HepG2 (cell line): Measurements from ENCODE around the gene CHCHD3. TPM values are rescaled to one million over a fixed set of nuclear protein-coding genes. Genes with fewer than 3 reads are reported as not detected.
"Not testable (repeated sequence)": the region's sequence is repeated elsewhere in the genome, so short reads cannot be mapped to it uniquely, and the experiment has no call there.

Experiments used
- ATAC-seq: fragments of 200-7000 bp; cut with Tn5 transposase; 3 replicates; pipeline ENCODE4 v1.9.1; 2020; ENCODE audit warnings: mild to moderate bottlenecking, moderate library complexity
- BruUV-seq: library from RNA; stranded (reverse); fragments of 400-500 nt; replicated peaks from 2 replicates; lab custom pipeline; 2021; lab: Mats Ljungman, UMichigan
- CTCF ChIA-PET: fragments of 300-600 bp; formaldehyde crosslinking; extraction: SDS; loops from one replicate; lab custom pipeline; 2021; ENCODE audit warnings: low total read pairs, inconsistent platforms, low intra/inter-chr PET ratio; lab: Yijun Ruan, JAX
- POLR2A ChIA-PET: fragments of 350-600 bp; sonication (Branson Sonifier 250); formaldehyde crosslinking; loops from one replicate; lab custom pipeline; 2020; ENCODE audit warnings: antibody characterized with exemption, inconsistent platforms; lab: Yijun Ruan, JAX
- DNase-seq: peaks from one replicate; pipeline ENCODE4 v3.0.0-alpha.2; 2015; ENCODE audit warnings: low spot score
- FAIRE-seq: peaks from 3 replicates; lab custom pipeline; 2011; peaks lifted over from hg19 to GRCh38; lab: Jason Lieb, UNC
- H2AFZ ChIP-seq: one replicate; pipeline ENCODE4 v1.6.1; 2011; ENCODE audit warnings: low read length, inconsistent platforms
- H3K27ac ChIP-seq: fragments of 300-600 bp; 3 replicates; pipeline ENCODE4 v1.8.0; 2011; ENCODE audit warnings: mixed run types, mild to moderate bottlenecking, mixed read lengths, low read length, inconsistent platforms; ENCODE audit not compliant: insufficient read depth; ENCODE audit errors: extremely low read length
- H3K27me3 ChIP-seq, 2 experiments: fragments of 200-600 bp in 1 of 2; 2 replicates in 1 of 2; 3 replicates in 1 of 2; pipeline versions ENCODE4 v1.6.0 to v1.8.0; 2011; ENCODE audit warnings: low read length in 2 of 2, mild to moderate bottlenecking in 2 of 2, moderate library complexity in 2 of 2, inconsistent platforms in 1 of 2; ENCODE audit not compliant: insufficient read depth in 2 of 2, control insufficient read depth in 1 of 2
- H3K36me3 ChIP-seq, 2 experiments: fragments of 200-600 bp in 1 of 2; replicated peaks in 1 of 2; 2 replicates in 1 of 2; 3 replicates in 1 of 2; pipeline versions ENCODE4 v1.5.1 to v1.8.0; 2011; ENCODE audit warnings: low read length in 2 of 2, inconsistent platforms in 1 of 2; ENCODE audit not compliant: insufficient read depth in 2 of 2, control insufficient read depth in 1 of 2
- H3K4me1 ChIP-seq: 2 replicates; pipeline ENCODE4 v1.5.1; 2012; ENCODE audit warnings: low read length, inconsistent platforms; ENCODE audit not compliant: insufficient read depth
- H3K4me2 ChIP-seq: 2 replicates; pipeline ENCODE4 v1.6.0; 2011; ENCODE audit warnings: low read depth, low read length, inconsistent platforms
- H3K4me3 ChIP-seq, 3 experiments: fragments of 200-600 bp in 1 of 3; sonication (generic), shearing (Covaris generic) in 1 of 3; replicated peaks in 1 of 3; 2 replicates each; pipeline ENCODE4 v1.5.1; 2011 to 2016; ENCODE audit warnings: low read length in 3 of 3, inconsistent platforms in 2 of 3, low read depth in 2 of 3, mild to moderate bottlenecking in 2 of 3, control low read depth in 1 of 3, mixed read lengths in 1 of 3; ENCODE audit not compliant: insufficient read depth in 1 of 3
- H3K79me2 ChIP-seq: one replicate; pipeline ENCODE4 v1.6.1; 2011; ENCODE audit warnings: low read length, inconsistent platforms; ENCODE audit not compliant: insufficient read depth
- H3K9ac ChIP-seq: 2 replicates; pipeline ENCODE4 v1.6.0; 2011; ENCODE audit warnings: mild to moderate bottlenecking, low read depth, low read length, inconsistent platforms; ENCODE audit not compliant: insufficient read depth
- H3K9me3 ChIP-seq: 2 replicates; pipeline ENCODE4 v1.5.1; 2012; ENCODE audit warnings: mild to moderate bottlenecking, low read length
- H4K20me1 ChIP-seq: 2 replicates; pipeline ENCODE4 v1.6.0; 2011; ENCODE audit warnings: inconsistent platforms, mild to moderate bottlenecking, low read length, moderate library complexity; ENCODE audit not compliant: insufficient read depth
- CCAR2 ChIP-seq: fragments of 200-400 bp; formaldehyde crosslinking; optimal IDR thresholded peaks from 2 replicates; pipeline ENCODE3; 2018; ENCODE audit warnings: low read depth, mild to moderate bottlenecking, low read length, moderate library complexity
- NONO ChIP-seq, 2 experiments: fragments of 450-650 bp in 1 of 2; sonication (generic) in 1 of 2; formaldehyde crosslinking in 1 of 2; IDR thresholded peaks in 1 of 2; conservative IDR thresholded peaks in 1 of 2; 2 replicates each; pipeline versions ENCODE4 v1.6.1 to v1.8.0; 2017 to 2022; ENCODE audit warnings: mild to moderate bottlenecking in 1 of 2, missing genetic modification reagents in 1 of 2, moderate library complexity in 1 of 2
- SALL1 ChIP-seq: sonication (generic); formaldehyde crosslinking; IDR thresholded peaks from 2 replicates; pipeline ENCODE4 v1.8.0; 2022; ENCODE audit warnings: mild to moderate bottlenecking, missing genetic modification reagents
- SMARCC2 ChIP-seq: fragments of 450-650 bp; IDR thresholded peaks from 2 replicates; pipeline ENCODE4 v1.6.1; 2017; ENCODE audit warnings: antibody characterized with exemption, mild to moderate bottlenecking
- SPEN ChIP-seq: sonication (generic); formaldehyde crosslinking; IDR thresholded peaks from 2 replicates; pipeline ENCODE4 v1.5.1; 2020; ENCODE audit warnings: low read depth, mild to moderate bottlenecking, missing genetic modification reagents
- TBX2 ChIP-seq: sonication (generic); formaldehyde crosslinking; IDR thresholded peaks from 2 replicates; pipeline ENCODE4 v1.5.0; 2020; ENCODE audit warnings: missing genetic modification reagents, mild to moderate bottlenecking, borderline replicate concordance
- ZBTB21 ChIP-seq: sonication (generic); formaldehyde crosslinking; IDR thresholded peaks from 2 replicates; pipeline ENCODE4 v1.4.0; 2020; ENCODE audit warnings: missing genetic modification reagents
- ZNF10 ChIP-seq: sonication (generic); formaldehyde crosslinking; IDR thresholded peaks from 2 replicates; pipeline ENCODE4 v1.4.0; 2020; ENCODE audit warnings: mild to moderate bottlenecking, low read depth, missing genetic modification reagents, borderline replicate concordance
- ZNF354B ChIP-seq: sonication (generic); formaldehyde crosslinking; IDR thresholded peaks from 2 replicates; pipeline ENCODE4 v1.8.0; 2022; ENCODE audit warnings: mild to moderate bottlenecking, missing genetic modification reagents
- ZNF761 ChIP-seq: sonication (generic); formaldehyde crosslinking; conservative IDR thresholded peaks from 2 replicates; pipeline ENCODE4 v1.4.0; 2020; ENCODE audit warnings: mild to moderate bottlenecking, missing genetic modification reagents
- WGBS: methylation state at CpG from one replicate; pipeline ENCODE4 v1.1.6; 2017; ENCODE audit warnings: low lambda C conversion rate; 5-methylcytosine and 5-hydroxymethylcytosine counted together
- in situ Hi-C: cut with HindIII; loops from 2 replicates; pipeline ENCODE4 v1.10.0; 2017; ENCODE audit warnings: low pct_unique_long_range_greater_than_20kb; ENCODE audit not compliant: extremely low pct_ligation_motif_present
- intact Hi-C: fragments of 100-400 bp; cut with micrococcal nuclease; formaldehyde crosslinking; loops from one replicate; pipeline ENCODE4 v1.10.0; 2022; ENCODE audit not compliant: unreplicated experiment
- polyA plus RNA-seq, 8 experiments: library from polyadenylated mRNA; depleted of rRNA in 3 of 8; stranded (reverse) in 7 of 8; unstranded in 1 of 8; fragments of >200 nt; fragmentation: Illumina TruSeq in 4 of 8; extraction: Trizol in 4 of 8; gene quantifications; 2 replicates each; pipeline versions ENCODE4 v1.2.1 to v1.2.3, GENCODE V29; 2011 to 2016; ENCODE audit warnings: low read depth in 4 of 8, missing spikeins in 1 of 8, mixed read lengths in 1 of 8; ENCODE audit not compliant: insufficient read depth in 1 of 8
- total RNA-seq, 5 experiments: library from RNA; depleted of rRNA; stranded (reverse); fragments of >200 nt; fragmentation: Illumina TruSeq; extraction: Trizol; gene quantifications; 2 replicates each; pipeline ENCODE4 v1.2.3, GENCODE V29; 2016; ENCODE audit warnings: low read depth in 1 of 5
- TF ChIP-seq, protein P1 (sequence below): sonication (generic); formaldehyde crosslinking; IDR thresholded peaks from 2 replicates; pipeline ENCODE4 v1.4.0; 2020; ENCODE audit warnings: mild to moderate bottlenecking, missing genetic modification reagents
- TF ChIP-seq, protein P2 (sequence below): sonication (generic); formaldehyde crosslinking; conservative IDR thresholded peaks from 2 replicates; pipeline ENCODE4 v1.4.0; 2020; ENCODE audit warnings: missing genetic modification reagents
- TF ChIP-seq, protein P3 (sequence below): sonication (generic); formaldehyde crosslinking; IDR thresholded peaks from 2 replicates; pipeline ENCODE4 v1.5.1; 2020; ENCODE audit warnings: missing genetic modification reagents, mild to moderate bottlenecking, borderline replicate concordance
- TF ChIP-seq, protein P4 (sequence below): sonication (generic); formaldehyde crosslinking; IDR thresholded peaks from 2 replicates; pipeline ENCODE4 v1.5.1; 2020; ENCODE audit warnings: missing genetic modification reagents, mild to moderate bottlenecking, borderline replicate concordance

CHCHD3 gene
- total and polyA plus RNA-seq, 2 of the 13 experiments (the other 11 are each of a cell fraction or from before 2014, with no cell fraction given) = 32.7 to 86.8 TPM

DNA sequence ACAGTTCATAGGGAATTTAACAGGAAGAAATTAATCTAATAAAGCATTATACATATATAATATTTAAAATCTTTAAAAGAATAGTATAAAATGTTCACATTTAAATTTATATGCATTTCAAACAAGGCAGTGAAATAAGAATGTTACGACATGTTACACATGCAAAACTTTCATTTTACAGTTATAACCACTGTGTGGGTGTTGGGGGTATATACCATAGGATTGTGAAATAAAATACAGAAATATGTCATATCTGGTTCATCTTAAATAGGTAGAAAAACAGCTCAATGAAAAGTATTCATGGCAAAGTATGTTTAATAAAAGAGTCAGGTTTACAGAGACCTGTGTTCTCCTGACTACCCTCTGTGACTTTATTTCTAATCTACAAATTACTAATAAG is 45.6 kb downstream of the CHCHD3 start:
- ChIA-PET CTCF (no interaction called here), POLR2A (no interaction called here)
- no peaks in the 10 kb centered on the region for H3K27me3 ChIP-seq
- DNase-seq = no peak
- H3K79me2 ChIP-seq = no peaks in the 10 kb centered on the region
- H3K27ac ChIP-seq = no peak overlapping the region
- BruUV-seq = no TSS peak
- no peak overlapping the region for H2AFZ ChIP-seq
- intact Hi-C loops (no loop called here), in situ Hi-C loops (no loop called here)
- H3K36me3 ChIP-seq = no peaks in the 10 kb centered on the region
- no peak overlapping the region for H3K9ac ChIP-seq
- WGBS = 96% methylated on average over 1 of the region's 1 CpG
- no peak for ATAC-seq
- TF ChIP-seq ZNF10 (CRISPR knock-in tag) (no peak), SALL1 (CRISPR knock-in tag) (no peak), ZNF761 (CRISPR knock-in tag) (no peak), NONO (IDR thresholded peaks at IDR 0.05) (no peak), NONO (CRISPR knock-in tag; conservative IDR thresholded peaks at IDR 0.05) (no peak), SMARCC2 (no peak), CCAR2 (no peak), ZBTB21 (CRISPR knock-in tag) (no peak), ZNF354B (CRISPR knock-in tag) (no peak), TBX2 (CRISPR knock-in tag) (no peak), SPEN (no peak)
- TF ChIP-seq, protein P1, sequence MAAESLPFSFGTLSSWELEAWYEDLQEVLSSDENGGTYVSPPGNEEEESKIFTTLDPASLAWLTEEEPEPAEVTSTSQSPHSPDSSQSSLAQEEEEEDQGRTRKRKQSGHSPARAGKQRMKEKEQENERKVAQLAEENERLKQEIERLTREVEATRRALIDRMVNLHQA = no peak
- TF ChIP-seq, protein P2, sequence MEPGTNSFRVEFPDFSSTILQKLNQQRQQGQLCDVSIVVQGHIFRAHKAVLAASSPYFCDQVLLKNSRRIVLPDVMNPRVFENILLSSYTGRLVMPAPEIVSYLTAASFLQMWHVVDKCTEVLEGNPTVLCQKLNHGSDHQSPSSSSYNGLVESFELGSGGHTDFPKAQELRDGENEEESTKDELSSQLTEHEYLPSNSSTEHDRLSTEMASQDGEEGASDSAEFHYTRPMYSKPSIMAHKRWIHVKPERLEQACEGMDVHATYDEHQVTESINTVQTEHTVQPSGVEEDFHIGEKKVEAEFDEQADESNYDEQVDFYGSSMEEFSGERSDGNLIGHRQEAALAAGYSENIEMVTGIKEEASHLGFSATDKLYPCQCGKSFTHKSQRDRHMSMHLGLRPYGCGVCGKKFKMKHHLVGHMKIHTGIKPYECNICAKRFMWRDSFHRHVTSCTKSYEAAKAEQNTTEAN (CRISPR knock-in tag) = no peak
- TF ChIP-seq, protein P3, sequence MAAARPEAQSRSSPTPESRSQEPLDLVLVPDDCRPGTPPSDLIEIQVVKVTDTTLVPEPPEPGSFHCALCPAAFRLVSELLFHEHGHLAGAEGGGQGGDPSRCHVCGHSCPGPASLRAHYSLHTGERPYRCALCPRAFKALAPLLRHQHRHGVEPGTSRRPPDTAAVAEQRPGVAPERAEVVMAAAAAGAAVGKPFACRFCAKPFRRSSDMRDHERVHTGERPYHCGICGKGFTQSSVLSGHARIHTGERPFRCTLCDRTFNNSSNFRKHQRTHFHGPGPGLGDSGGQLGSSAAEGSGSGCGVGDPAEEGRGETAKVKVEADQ (CRISPR knock-in tag) = no peak
- TF ChIP-seq, protein P4, sequence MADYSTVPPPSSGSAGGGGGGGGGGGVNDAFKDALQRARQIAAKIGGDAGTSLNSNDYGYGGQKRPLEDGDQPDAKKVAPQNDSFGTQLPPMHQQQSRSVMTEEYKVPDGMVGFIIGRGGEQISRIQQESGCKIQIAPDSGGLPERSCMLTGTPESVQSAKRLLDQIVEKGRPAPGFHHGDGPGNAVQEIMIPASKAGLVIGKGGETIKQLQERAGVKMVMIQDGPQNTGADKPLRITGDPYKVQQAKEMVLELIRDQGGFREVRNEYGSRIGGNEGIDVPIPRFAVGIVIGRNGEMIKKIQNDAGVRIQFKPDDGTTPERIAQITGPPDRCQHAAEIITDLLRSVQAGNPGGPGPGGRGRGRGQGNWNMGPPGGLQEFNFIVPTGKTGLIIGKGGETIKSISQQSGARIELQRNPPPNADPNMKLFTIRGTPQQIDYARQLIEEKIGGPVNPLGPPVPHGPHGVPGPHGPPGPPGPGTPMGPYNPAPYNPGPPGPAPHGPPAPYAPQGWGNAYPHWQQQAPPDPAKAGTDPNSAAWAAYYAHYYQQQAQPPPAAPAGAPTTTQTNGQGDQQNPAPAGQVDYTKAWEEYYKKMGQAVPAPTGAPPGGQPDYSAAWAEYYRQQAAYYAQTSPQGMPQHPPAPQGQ (CRISPR knock-in tag) = no peak
- H3K9me3 ChIP-seq = no peaks in the 10 kb centered on the region
- H3K4me3 ChIP-seq = no peak overlapping the region
- no peak overlapping the region for H3K4me2 ChIP-seq
- no peak for FAIRE-seq
- no peaks in the 10 kb centered on the region; the same call in 1 of the 2 replicates for H4K20me1 ChIP-seq
- no peaks in the 10 kb centered on the region for H3K4me1 ChIP-seq

DNA sequence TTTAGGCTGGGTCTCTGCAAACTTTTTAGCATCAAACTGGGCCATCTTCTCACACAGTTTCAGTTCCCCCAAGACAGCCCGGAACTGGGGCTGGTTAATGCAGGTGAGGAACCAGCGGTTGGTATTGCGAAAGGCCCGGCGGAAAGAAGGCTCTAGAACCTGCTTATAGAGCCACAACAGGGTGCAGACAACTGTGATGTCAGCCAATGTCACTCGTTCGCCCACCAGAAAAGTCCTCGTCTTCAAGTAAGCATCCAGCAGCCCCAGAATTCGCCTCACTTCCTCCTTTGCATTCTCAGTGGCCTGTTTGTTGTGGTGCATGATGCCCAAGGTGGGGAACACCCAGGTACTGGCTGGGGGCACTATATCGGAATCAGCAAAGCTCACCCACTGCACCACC is 46.6 kb downstream of the CHCHD3 start:
- H3K4me2 ChIP-seq, H3K9me3 ChIP-seq, H3K4me1 ChIP-seq, DNase-seq, H2AFZ ChIP-seq, in situ Hi-C loops, H3K27me3 ChIP-seq, H3K36me3 ChIP-seq, CTCF ChIA-PET, POLR2A ChIA-PET, H4K20me1 ChIP-seq, intact Hi-C loops, H3K4me3 ChIP-seq, H3K79me2 ChIP-seq, BruUV-seq, H3K27ac ChIP-seq, H3K9ac ChIP-seq, ATAC-seq, FAIRE-seq: not testable (repeated sequence)
- WGBS = 94% methylated on average over 9 of the region's 10 CpGs
